ENCODE measurements around the gene PSD4.

The PSD4 gene

GRCh38 chr2:113248997-113249770 lies 75.4 kb downstream of the PSD4 start:
- Histone ChIP-seq H3K4me3 (ENCODE audit: extremely low read depth, insufficient read depth, low read length, poor library complexity, severe bottlenecking) (no peak overlapping the region), H3K9me3 (ENCODE audit: control insufficient read depth, low read length) (no peaks in the 10 kb centered on the region), H3K4me1 (ENCODE audit: control insufficient read depth, insufficient read depth, low read length, poor library complexity, severe bottlenecking) (no peaks in the 10 kb centered on the region), H3K36me3 (ENCODE audit: control insufficient read depth, insufficient read depth, low read length) (no peaks in the 10 kb centered on the region), H3K27ac (ENCODE audit: low read depth, low read length, severe bottlenecking) (no peak overlapping the region)
- 63 to 79% methylated on average over 5 to 8 of the region's 10 CpGs for WGBS, 2 experiments (ENCODE audit: insufficient coverage in 2 of 2)

DNA sequence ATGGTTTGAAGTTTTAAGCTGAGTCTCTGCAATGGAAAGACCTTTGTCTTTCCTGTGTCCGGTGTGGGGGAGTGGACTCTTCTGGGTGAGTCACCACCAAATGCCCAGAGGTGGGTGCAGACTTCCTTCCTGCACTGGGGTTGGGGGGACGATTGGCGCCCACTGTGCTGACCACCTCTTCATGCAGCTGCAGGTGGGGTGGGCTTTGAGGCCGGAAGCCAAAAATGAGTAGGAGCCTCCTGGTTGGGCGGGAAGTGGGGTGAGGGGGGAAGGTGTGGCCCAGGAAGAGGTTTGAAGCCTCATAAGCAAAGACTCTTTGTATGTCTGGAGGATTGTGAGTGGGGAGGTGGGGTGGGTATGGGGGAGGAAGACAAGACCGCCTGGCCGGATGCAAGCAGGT lies 77.3 kb downstream of the PSD4 start:
- WGBS, 2 experiments (ENCODE audit: insufficient coverage in 2 of 2), result 89 to 100% methylated on average over 3 to 7 of the region's 7 CpGs
- no peak overlapping the region for H3K27ac ChIP-seq (ENCODE audit: low read depth, low read length, severe bottlenecking)
- no peaks in the 10 kb centered on the region for H3K36me3 ChIP-seq (ENCODE audit: control insufficient read depth, insufficient read depth, low read length)
- H3K4me1 ChIP-seq (ENCODE audit: control insufficient read depth, insufficient read depth, low read length, poor library complexity, severe bottlenecking), result no peaks in the 10 kb centered on the region
- H3K9me3 ChIP-seq (ENCODE audit: control insufficient read depth, low read length), result no peaks in the 10 kb centered on the region
- no peak overlapping the region for H3K4me3 ChIP-seq (ENCODE audit: extremely low read depth, insufficient read depth, low read length, poor library complexity, severe bottlenecking)

DNA sequence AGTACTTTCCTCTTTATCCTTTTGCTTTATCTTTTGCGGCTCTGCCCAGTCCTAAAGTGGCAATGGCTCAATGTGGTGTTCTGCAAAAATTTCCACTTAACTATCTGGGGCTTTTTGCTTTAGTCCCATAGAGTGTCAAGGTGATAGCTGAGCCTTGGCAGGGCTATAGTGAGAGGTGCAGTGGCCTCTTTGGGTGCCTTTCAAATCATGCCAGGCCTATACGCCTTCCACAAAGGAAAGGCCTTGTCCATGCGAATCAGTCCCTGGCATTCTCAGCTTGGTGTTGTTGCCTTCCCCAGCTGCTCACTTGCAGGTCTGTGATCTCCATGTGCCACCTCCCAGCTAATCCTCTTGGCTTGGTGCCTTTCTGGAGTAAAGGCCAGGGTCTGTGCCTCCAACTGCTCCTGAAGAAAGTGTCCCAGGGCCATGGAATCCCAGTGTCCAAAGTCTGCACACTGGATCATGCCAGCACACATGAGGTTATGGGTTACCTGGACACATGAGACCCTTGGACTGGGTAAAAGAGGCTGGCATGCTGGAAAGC lies 78.3 kb downstream of the PSD4 start:
- 100% methylated on average over 2 to 3 of the region's 3 CpGs for WGBS, 2 experiments (ENCODE audit: insufficient coverage in 2 of 2)
- Histone ChIP-seq H3K36me3 (ENCODE audit: control insufficient read depth, insufficient read depth, low read length) (no peaks in the 10 kb centered on the region), H3K27ac (ENCODE audit: low read depth, low read length, severe bottlenecking) (no peak overlapping the region), H3K4me1 (ENCODE audit: control insufficient read depth, insufficient read depth, low read length, poor library complexity, severe bottlenecking) (no peaks in the 10 kb centered on the region), H3K9me3 (ENCODE audit: control insufficient read depth, low read length) (no peaks in the 10 kb centered on the region), H3K4me3 (ENCODE audit: extremely low read depth, insufficient read depth, low read length, poor library complexity, severe bottlenecking) (no peak overlapping the region)

DNA sequence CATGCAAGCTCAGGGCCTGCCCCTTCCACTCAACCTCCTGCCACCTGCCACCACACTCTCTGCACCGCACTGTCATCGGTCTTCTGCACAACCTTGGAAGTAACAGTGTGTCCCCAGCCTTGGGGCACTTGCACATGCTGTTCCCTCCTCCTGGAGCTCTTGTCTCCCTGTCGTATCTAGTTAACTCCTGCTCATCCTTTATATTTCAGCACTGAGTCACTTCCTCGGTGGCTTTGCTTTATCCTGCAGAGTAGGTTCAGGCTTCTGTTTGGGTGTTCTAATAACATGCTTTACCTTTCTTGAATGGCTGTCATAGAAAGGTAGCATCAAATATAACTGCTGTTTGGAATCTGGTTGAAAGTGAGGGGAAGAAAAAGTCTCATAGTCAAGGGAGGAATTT lies 79.7 kb downstream of the PSD4 start:
- H3K4me1 ChIP-seq (ENCODE audit: control insufficient read depth, insufficient read depth, low read length, poor library complexity, severe bottlenecking), result peaks cover 3% of the 10 kb centered on the region
- 82 to 89% methylated on average over 3 to 4 of the region's 4 CpGs for WGBS, 2 experiments (ENCODE audit: insufficient coverage in 2 of 2)

GRCh38 chr2:113255140-113256070 lies 81.6 kb downstream of the PSD4 start:
- H3K9me3 ChIP-seq (ENCODE audit: control insufficient read depth, low read length), result no peaks in the 10 kb centered on the region
- no peaks in the 10 kb centered on the region for H3K36me3 ChIP-seq (ENCODE audit: control insufficient read depth, insufficient read depth, low read length)
- WGBS, 2 experiments (ENCODE audit: insufficient coverage in 2 of 2), result 80 to 100% methylated on average over 1 to 2 of the region's 4 CpGs
- peaks cover 3% of the 10 kb centered on the region for H3K4me1 ChIP-seq (ENCODE audit: control insufficient read depth, insufficient read depth, low read length, poor library complexity, severe bottlenecking)
- no peak overlapping the region for H3K27ac ChIP-seq (ENCODE audit: low read depth, low read length, severe bottlenecking)
- no peak overlapping the region for H3K4me3 ChIP-seq (ENCODE audit: extremely low read depth, insufficient read depth, low read length, poor library complexity, severe bottlenecking)

More for the DNA sequence above, 79.7 kb downstream of the PSD4 start:
- H3K9me3 ChIP-seq (ENCODE audit: control insufficient read depth, low read length), result no peaks in the 10 kb centered on the region
- no peaks in the 10 kb centered on the region for H3K36me3 ChIP-seq (ENCODE audit: control insufficient read depth, insufficient read depth, low read length)
- H3K27ac ChIP-seq (ENCODE audit: low read depth, low read length, severe bottlenecking), result no peak overlapping the region
- no peak overlapping the region for H3K4me3 ChIP-seq (ENCODE audit: extremely low read depth, insufficient read depth, low read length, poor library complexity, severe bottlenecking)

- Histone ChIP-seq H3K27ac (ENCODE audit: low read depth, low read length, severe bottlenecking) (no peak overlapping the region), H3K4me1 (ENCODE audit: control insufficient read depth, insufficient read depth, low read length, poor library complexity, severe bottlenecking) (peaks cover 3% of the 10 kb centered on the region), H3K4me3 (ENCODE audit: extremely low read depth, insufficient read depth, low read length, poor library complexity, severe bottlenecking) (no peak overlapping the region), H3K36me3 (ENCODE audit: control insufficient read depth, insufficient read depth, low read length) (no peaks in the 10 kb centered on the region), H3K9me3 (ENCODE audit: control insufficient read depth, low read length) (no peaks in the 10 kb centered on the region)
- 82 to 85% methylated on average over 6 to 7 of the region's 7 CpGs for WGBS, 2 experiments (ENCODE audit: insufficient coverage in 2 of 2)
Observed at GRCh38 chr2:113257516-113258264, 83.9 kb downstream of the PSD4 start.

DNA sequence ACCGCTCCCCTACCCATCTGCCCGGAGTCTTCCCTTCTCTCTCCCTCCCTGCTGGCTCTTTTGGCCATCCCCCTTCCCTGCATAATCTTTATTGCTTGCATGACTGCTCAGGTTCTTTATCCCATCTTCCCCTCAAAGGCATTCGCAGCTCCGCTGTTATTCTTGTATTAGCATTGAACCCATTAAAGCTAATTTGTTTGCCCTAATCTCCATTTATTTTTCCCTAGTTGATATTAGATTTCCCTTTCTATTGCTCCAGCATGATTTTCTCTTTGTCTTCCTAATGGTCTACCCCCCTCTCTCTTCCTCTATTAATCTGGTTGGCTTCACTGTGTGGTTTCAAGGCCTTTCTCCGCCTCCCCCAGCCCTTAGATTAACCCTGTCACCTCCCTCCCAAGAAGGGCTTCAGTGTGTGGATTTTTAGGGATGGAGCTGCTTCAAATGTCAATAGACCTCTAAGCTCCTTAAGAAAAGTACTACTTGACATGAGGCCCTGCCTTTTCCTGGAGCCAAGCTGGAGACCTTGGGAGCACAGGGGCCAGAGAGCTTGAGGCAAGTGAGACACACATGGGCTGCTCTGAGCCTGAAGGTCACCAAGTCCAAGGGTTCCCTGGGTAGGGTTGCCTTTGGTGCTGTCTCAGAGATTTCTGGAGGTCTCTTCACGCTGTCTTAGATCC lies 84.8 kb downstream of the PSD4 start:
- 75 to 76% methylated on average over 4 of the region's 6 CpGs for WGBS, 2 experiments (ENCODE audit: insufficient coverage in 2 of 2)
- no peak overlapping the region for H3K27ac ChIP-seq (ENCODE audit: low read depth, low read length, severe bottlenecking)
- H3K9me3 ChIP-seq (ENCODE audit: control insufficient read depth, low read length), result no peaks in the 10 kb centered on the region
- H3K4me1 ChIP-seq (ENCODE audit: control insufficient read depth, insufficient read depth, low read length, poor library complexity, severe bottlenecking), result peaks cover 3% of the 10 kb centered on the region
- no peaks in the 10 kb centered on the region for H3K36me3 ChIP-seq (ENCODE audit: control insufficient read depth, insufficient read depth, low read length)
- no peak overlapping the region for H3K4me3 ChIP-seq (ENCODE audit: extremely low read depth, insufficient read depth, low read length, poor library complexity, severe bottlenecking)

All from mesodermal cell (in vitro differentiated cells).